Measurements from ENCODE around the gene CHST12. TPM values are rescaled to one million over a fixed set of nuclear protein-coding genes. Genes with fewer than 3 reads are reported as not detected.

Gene CHST12
- total and polyA plus RNA-seq, 2 donors (not counting 1 experiment from before 2014, with no cell fraction given), result 25.4 to 27.1 TPM

DNA sequence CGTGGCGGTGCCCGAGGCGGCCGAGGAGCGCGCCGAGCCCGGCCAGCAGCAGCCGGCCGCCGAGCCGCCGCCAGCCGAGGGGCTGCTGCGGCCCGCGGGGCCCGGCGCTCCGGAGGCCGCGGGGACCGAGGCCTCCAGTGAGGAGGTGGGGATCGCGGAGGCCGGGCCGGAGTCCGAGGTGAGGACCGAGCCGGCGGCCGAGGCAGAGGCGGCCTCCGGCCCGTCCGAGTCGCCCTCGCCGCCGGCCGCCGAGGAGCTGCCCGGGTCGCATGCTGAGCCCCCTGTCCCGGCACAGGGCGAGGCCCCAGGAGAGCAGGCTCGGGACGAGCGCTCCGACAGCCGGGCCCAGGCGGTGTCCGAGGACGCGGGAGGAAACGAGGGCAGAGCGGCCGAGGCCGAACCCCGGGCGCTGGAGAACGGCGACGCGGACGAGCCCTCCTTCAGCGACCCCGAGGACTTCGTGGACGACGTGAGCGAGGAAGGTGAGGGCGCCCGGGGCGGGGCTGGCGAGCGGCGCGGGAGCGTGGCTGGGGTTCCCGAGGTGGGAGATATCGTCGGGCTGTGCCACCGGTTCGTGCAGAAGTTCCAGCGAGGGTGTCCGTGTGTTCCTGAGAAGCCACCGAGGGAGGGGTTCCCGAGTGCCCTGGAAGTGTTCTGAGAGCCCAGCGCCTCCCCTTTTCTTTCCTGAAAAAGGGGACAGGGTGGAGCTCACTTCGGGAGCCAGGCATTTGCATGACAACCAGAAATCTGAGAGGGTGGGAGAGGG, 48.3 kb upstream of the CHST12 start:
- Histone ChIP-seq H3K27me3 (replicated peaks in 1 of 4; ENCODE audit: control extremely low read depth in 1 of 4, control insufficient read depth in 3 of 4, insufficient read depth in 4 of 4, low read length in 3 of 4) (no peaks in the 10 kb centered on the region), H3K79me2 (ENCODE audit: control insufficient read depth, insufficient read depth, low read length) (peaks cover 64% of the 10 kb centered on the region), H3K4me1 (ENCODE audit: control insufficient read depth in 2 of 2, insufficient read depth in 2 of 2, low read length in 2 of 2) (peaks cover 21 to 27% of the 10 kb centered on the region in 2 donors), H3K4me2 (replicated peaks; ENCODE audit: low read depth, low read length, poor library complexity, severe bottlenecking) (peak overlapping the region; percentile 98), H3K4me3 (ENCODE audit: control extremely low read depth in 1 of 5, extremely low read depth in 1 of 5, insufficient read depth in 1 of 5, low read depth in 2 of 5, low read length in 4 of 5) (peak overlapping the region; percentile 55 to 94 (median 72)), H3K27ac (ENCODE audit: low read length in 2 of 2) (peak overlapping the region in 1 of 2 donors; percentile 100), H3K36me3 (replicated peaks in 1 of 2; ENCODE audit: control extremely low read depth in 1 of 2, control insufficient read depth in 1 of 2, extremely low read depth in 1 of 2, insufficient read depth in 2 of 2, low read length in 1 of 2) (peaks cover 1 to 22% of the 10 kb centered on the region in 2 experiments), H3K9me3 (ENCODE audit: control extremely low read depth in 1 of 3, control insufficient read depth in 2 of 3, insufficient read depth in 1 of 3, low read length in 2 of 3) (no peaks in the 10 kb centered on the region), H3K9ac (ENCODE audit: low read length) (peak overlapping the region; percentile 98), H2AFZ (ENCODE audit: insufficient read depth, low read depth, low read length, poor library complexity, severe bottlenecking) (peak overlapping the region; percentile 99), H4K20me1 (ENCODE audit: control insufficient read depth, insufficient read depth, low read length, poor library complexity, severe bottlenecking) (peaks cover 51% of the 10 kb centered on the region)
- no peaks in the 10 kb centered on the region for H3K9me3 Mint-ChIP-seq (ENCODE audit: insufficient read depth)
- ATAC-seq (ENCODE audit: low read depth), result no peak
- no peak for DNase-seq
- CTCF ChIA-PET, result interaction anchor here (0.7 to 2.1 kb wide), 6 partner anchors 106 to 785 kb away, joined by 3 to 10 read pairs (median 4); no protein-coding TSS in a partner anchor
- no peaks in the 10 kb centered on the region for H3K27me3 Mint-ChIP-seq
- WGBS (ENCODE audit: insufficient coverage), result under 1% methylated on average over 91 of the region's 92 CpGs
- no peak for TF ChIP-seq EZH2 (IDR thresholded peaks at IDR 0.05; ENCODE audit: borderline replicate concordance, insufficient read depth, low read depth, low read length, poor library complexity, severe bottlenecking)
- TF ChIP-seq, protein P1, sequence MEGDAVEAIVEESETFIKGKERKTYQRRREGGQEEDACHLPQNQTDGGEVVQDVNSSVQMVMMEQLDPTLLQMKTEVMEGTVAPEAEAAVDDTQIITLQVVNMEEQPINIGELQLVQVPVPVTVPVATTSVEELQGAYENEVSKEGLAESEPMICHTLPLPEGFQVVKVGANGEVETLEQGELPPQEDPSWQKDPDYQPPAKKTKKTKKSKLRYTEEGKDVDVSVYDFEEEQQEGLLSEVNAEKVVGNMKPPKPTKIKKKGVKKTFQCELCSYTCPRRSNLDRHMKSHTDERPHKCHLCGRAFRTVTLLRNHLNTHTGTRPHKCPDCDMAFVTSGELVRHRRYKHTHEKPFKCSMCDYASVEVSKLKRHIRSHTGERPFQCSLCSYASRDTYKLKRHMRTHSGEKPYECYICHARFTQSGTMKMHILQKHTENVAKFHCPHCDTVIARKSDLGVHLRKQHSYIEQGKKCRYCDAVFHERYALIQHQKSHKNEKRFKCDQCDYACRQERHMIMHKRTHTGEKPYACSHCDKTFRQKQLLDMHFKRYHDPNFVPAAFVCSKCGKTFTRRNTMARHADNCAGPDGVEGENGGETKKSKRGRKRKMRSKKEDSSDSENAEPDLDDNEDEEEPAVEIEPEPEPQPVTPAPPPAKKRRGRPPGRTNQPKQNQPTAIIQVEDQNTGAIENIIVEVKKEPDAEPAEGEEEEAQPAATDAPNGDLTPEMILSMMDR (IDR thresholded peaks at IDR 0.05), result no peak
- H3K4me1 Mint-ChIP-seq, result peaks cover 36% of the 10 kb centered on the region
- POLR2A ChIA-PET, result interaction anchor here (0.9 to 1.5 kb wide), 4 partner anchors 43 to 283 kb away, joined by 3 to 6 read pairs (median 4); no protein-coding TSS in a partner anchor
- H3K4me3 Mint-ChIP-seq, result peak overlapping the region; percentile 94
- intact Hi-C loops (cut with micrococcal nuclease), result loop anchor here (1.0 to 2.0 kb wide), 5 partner anchors 41 to 336 kb away; partner anchors contain the start of genes CHST12 and SNX8
- peak overlapping the region; percentile 100 for H3K27ac Mint-ChIP-seq

GRCh38 chr7:2355705-2356008, 47.8 kb upstream of the CHST12 start:
- CTCF ChIA-PET, result interaction anchor here (0.7 to 1.5 kb wide), 2 partner anchors 113 to 785 kb away, joined by 3 to 5 read pairs; no protein-coding TSS in a partner anchor
- H3K4me3 Mint-ChIP-seq, result peak overlapping the region; percentile 84
- 6% methylated on average over 8 of the region's 9 CpGs for WGBS (ENCODE audit: insufficient coverage)
- H3K27ac ChIP-seq (ENCODE audit: low read length in 2 of 2), result peak overlapping the region in 1 of 2 donors; percentile 81
- H2AFZ ChIP-seq (ENCODE audit: insufficient read depth, low read depth, low read length, poor library complexity, severe bottlenecking), result peak overlapping the region; percentile 38
- H3K27ac Mint-ChIP-seq, result peak overlapping the region; percentile 80
- ATAC-seq (ENCODE audit: low read depth) (no peak), DNase-seq (no peak)
- peaks cover 57% of the 10 kb centered on the region for H4K20me1 ChIP-seq (ENCODE audit: control insufficient read depth, insufficient read depth, low read length, poor library complexity, severe bottlenecking)
- H3K9me3 ChIP-seq (ENCODE audit: control extremely low read depth in 1 of 3, control insufficient read depth in 2 of 3, insufficient read depth in 1 of 3, low read length in 2 of 3), result no peaks in the 10 kb centered on the region
- peaks cover 1 to 27% of the 10 kb centered on the region in 2 experiments for H3K36me3 ChIP-seq (replicated peaks in 1 of 2; ENCODE audit: control extremely low read depth in 1 of 2, control insufficient read depth in 1 of 2, extremely low read depth in 1 of 2, insufficient read depth in 2 of 2, low read length in 1 of 2)
- POLR2A ChIA-PET, result interaction anchor here (0.9 kb wide), 1 partner anchor 44 kb away, joined by 6 read pairs; no protein-coding TSS in a partner anchor
- H3K27me3 Mint-ChIP-seq, result no peaks in the 10 kb centered on the region
- TF ChIP-seq, protein P1 (IDR thresholded peaks at IDR 0.05), result no peak
- TF ChIP-seq EZH2 (IDR thresholded peaks at IDR 0.05; ENCODE audit: borderline replicate concordance, insufficient read depth, low read depth, low read length, poor library complexity, severe bottlenecking), result no peak
- peaks cover 21 to 27% of the 10 kb centered on the region in 2 donors for H3K4me1 ChIP-seq (ENCODE audit: control insufficient read depth in 2 of 2, insufficient read depth in 2 of 2, low read length in 2 of 2)
- H3K4me3 ChIP-seq (ENCODE audit: control extremely low read depth in 1 of 5, extremely low read depth in 1 of 5, insufficient read depth in 1 of 5, low read depth in 2 of 5, low read length in 4 of 5), result peak overlapping the region; percentile 55 to 94 (median 72)
- no peaks in the 10 kb centered on the region for H3K27me3 ChIP-seq (replicated peaks in 1 of 4; ENCODE audit: control extremely low read depth in 1 of 4, control insufficient read depth in 3 of 4, insufficient read depth in 4 of 4, low read length in 3 of 4)
- peaks cover 69% of the 10 kb centered on the region for H3K79me2 ChIP-seq (ENCODE audit: control insufficient read depth, insufficient read depth, low read length)
- H3K9me3 Mint-ChIP-seq (ENCODE audit: insufficient read depth), result no peaks in the 10 kb centered on the region
- intact Hi-C loops (cut with micrococcal nuclease), result loop anchor here (2.0 kb wide), 1 partner anchor 75 kb away; no protein-coding TSS in a partner anchor
- H3K4me2 ChIP-seq (replicated peaks; ENCODE audit: low read depth, low read length, poor library complexity, severe bottlenecking), result peak overlapping the region; percentile 98
- peaks cover 41% of the 10 kb centered on the region for H3K4me1 Mint-ChIP-seq
- H3K9ac ChIP-seq (ENCODE audit: low read length), result peak overlapping the region; percentile 98
